Measurements from ENCODE around the gene CAMK4. TPM values are rescaled to one million over a fixed set of nuclear protein-coding genes. Genes with fewer than 3 reads are reported as not detected.

Gene CAMK4
- total RNA-seq, 4 donors from 2014 or later: 0.45 to 2.5 (median 1.4) TPM

- Histone ChIP-seq H3K9me3 (no peaks in the 10 kb centered on the region), H3K4me1 (no peaks in the 10 kb centered on the region), H3K27ac (no peak overlapping the region), H3K27me3 (no peaks in the 10 kb centered on the region), H3K4me3 (replicated peaks in 1 of 3) (no peak overlapping the region), H3K36me3 (no peaks in the 10 kb centered on the region)
- 22 to 26% methylated on average over 2 of the region's 2 CpGs for WGBS, 2 donors
- DNase-seq: no peak
- TF ChIP-seq CTCF (IDR thresholded peaks at IDR 0.05) (no peak), POLR2A (IDR thresholded peaks at IDR 0.05) (no peak)
- intact Hi-C loops (cut with DNase I): no loop called here
Measured at GRCh38 chr5:111447822-111448221, 223.6 kb downstream of the CAMK4 start.

GRCh38 chr5:111453295-111453694 is 229.1 kb downstream of the CAMK4 start:
- DNase-seq: no peak
- no peak for TF ChIP-seq CTCF (IDR thresholded peaks at IDR 0.05)
- TF ChIP-seq POLR2A (IDR thresholded peaks at IDR 0.05): no peak
- H3K27ac ChIP-seq: no peak overlapping the region

GRCh38 chr5:111453747-111454146 is 229.6 kb downstream of the CAMK4 start:
- Histone ChIP-seq H3K4me1 (no peaks in the 10 kb centered on the region), H3K36me3 (no peaks in the 10 kb centered on the region), H3K9me3 (no peaks in the 10 kb centered on the region), H3K27me3 (no peaks in the 10 kb centered on the region), H3K4me3 (replicated peaks in 1 of 3) (no peak overlapping the region), H3K27ac (no peak overlapping the region)
- intact Hi-C loops (cut with DNase I): no loop called here
- TF ChIP-seq CTCF (IDR thresholded peaks at IDR 0.05) (no peak), POLR2A (IDR thresholded peaks at IDR 0.05) (no peak)
- WGBS, 2 donors: 74 to 79% methylated on average over 2 of the region's 2 CpGs
- DNase-seq: no peak

More at GRCh38 chr5:111453295-111453694, 229.1 kb downstream of the CAMK4 start:
- H3K36me3 ChIP-seq: no peaks in the 10 kb centered on the region
- no peaks in the 10 kb centered on the region for H3K9me3 ChIP-seq
- no peak overlapping the region for H3K4me3 ChIP-seq (replicated peaks in 1 of 3)
- intact Hi-C loops (cut with DNase I): no loop called here
- no peaks in the 10 kb centered on the region for H3K27me3 ChIP-seq
- WGBS, 2 donors: 96 to 98% methylated on average over 1 of the region's 1 CpG
- H3K4me1 ChIP-seq: no peaks in the 10 kb centered on the region

- H3K27me3 ChIP-seq: no peaks in the 10 kb centered on the region
- no peaks in the 10 kb centered on the region for H3K36me3 ChIP-seq
- DNase-seq: no peak
- H3K4me1 ChIP-seq: no peaks in the 10 kb centered on the region
- TF ChIP-seq CTCF (IDR thresholded peaks at IDR 0.05) (no peak), POLR2A (IDR thresholded peaks at IDR 0.05) (no peak)
- 73 to 83% methylated on average over 3 of the region's 3 CpGs for WGBS, 2 donors
- H3K9me3 ChIP-seq: no peaks in the 10 kb centered on the region
- no peak overlapping the region for H3K4me3 ChIP-seq (replicated peaks in 1 of 3)
- intact Hi-C loops (cut with DNase I): no loop called here
- no peak overlapping the region for H3K27ac ChIP-seq
Measured at GRCh38 chr5:111454198-111454622, 230.0 kb downstream of the CAMK4 start.

- no peak overlapping the region for H3K4me3 ChIP-seq (replicated peaks in 1 of 3)
Measured at GRCh38 chr5:111454776-111455175, 230.6 kb downstream of the CAMK4 start.

More at GRCh38 chr5:111454776-111455175, 230.6 kb downstream of the CAMK4 start:
- Histone ChIP-seq H3K36me3 (no peaks in the 10 kb centered on the region), H3K9me3 (no peaks in the 10 kb centered on the region), H3K27ac (no peak overlapping the region), H3K4me1 (no peaks in the 10 kb centered on the region), H3K27me3 (no peaks in the 10 kb centered on the region)
- DNase-seq: no peak
- intact Hi-C loops (cut with DNase I): no loop called here
- WGBS, 2 donors: 74% methylated on average over 2 of the region's 2 CpGs
- TF ChIP-seq CTCF (IDR thresholded peaks at IDR 0.05): no peak
- no peak for TF ChIP-seq POLR2A (IDR thresholded peaks at IDR 0.05)

Measured in thyroid gland (tissue), 4 donors.